ENCODE results near the gene GTF2I.
"Not testable (repeated sequence)": the region's sequence is repeated elsewhere in the genome, so short reads cannot be mapped to it uniquely, and the experiment has no call there.

Gene GTF2I

GRCh38 chr7:74717889-74718288 lies 60.4 kb downstream of the GTF2I start:
- DNase-seq, result no peak

GRCh38 chr7:74718336-74718735 lies 60.8 kb downstream of the GTF2I start:
- no peak for DNase-seq

- no peak for DNase-seq
Observed at GRCh38 chr7:74722153-74722552, 64.6 kb downstream of the GTF2I start.

- no peak for DNase-seq
Observed at GRCh38 chr7:74725840-74726239, 68.3 kb downstream of the GTF2I start.

GRCh38 chr7:74726309-74727101 lies 69.0 kb downstream of the GTF2I start:
- no peak for DNase-seq

- not testable (repeated sequence) for DNase-seq
Observed at GRCh38 chr7:74728686-74729085, 71.2 kb downstream of the GTF2I start.

GRCh38 chr7:74730186-74730585 lies 72.7 kb downstream of the GTF2I start:
- DNase-seq, result not testable (repeated sequence)

GRCh38 chr7:74739974-74740703 lies 82.6 kb downstream of the GTF2I start:
- not testable (repeated sequence) for DNase-seq

GRCh38 chr7:74743936-74744557 lies 86.5 kb downstream of the GTF2I start:
- not testable (repeated sequence) for DNase-seq

- DNase-seq, result not testable (repeated sequence)
Observed at GRCh38 chr7:74753921-74754482, 96.5 kb downstream of the GTF2I start.

GRCh38 chr7:74756673-74757072 lies 99.2 kb downstream of the GTF2I start:
- not testable (repeated sequence) for DNase-seq

GRCh38 chr7:74758268-74758667 lies 100.8 kb downstream of the GTF2I start:
- DNase-seq, result not testable (repeated sequence)

- DNase-seq, result not testable (repeated sequence)
Observed at GRCh38 chr7:74758982-74759381, 101.5 kb downstream of the GTF2I start.

- DNase-seq, result not testable (repeated sequence)
Observed at GRCh38 chr7:74765205-74765918, 107.8 kb downstream of the GTF2I start.

GRCh38 chr7:74766509-74766908 lies 109.0 kb downstream of the GTF2I start:
- not testable (repeated sequence) for DNase-seq

GRCh38 chr7:74766991-74767390 lies 109.5 kb downstream of the GTF2I start:
- not testable (repeated sequence) for DNase-seq

GRCh38 chr7:74770062-74770461 lies 112.5 kb downstream of the GTF2I start:
- not testable (repeated sequence) for DNase-seq

GRCh38 chr7:74772093-74772492 lies 114.6 kb downstream of the GTF2I start:
- DNase-seq, result not testable (repeated sequence)

- not testable (repeated sequence) for DNase-seq
Observed at GRCh38 chr7:74773760-74774750, 116.5 kb downstream of the GTF2I start, which contains the start of gene NCF1. Gene NCF1 (plus strand): TSS chr7:74774011. CDS start chr7:74774032, 21 bp downstream.

- not testable (repeated sequence) for DNase-seq
Observed at GRCh38 chr7:74775111-74775510, 117.6 kb downstream of the GTF2I start.

- DNase-seq, result not testable (repeated sequence)
Observed at GRCh38 chr7:74779053-74779452, 121.5 kb downstream of the GTF2I start.
